ENCODE measurements around the gene LRFN2. TPM values are rescaled to one million over a fixed set of nuclear protein-coding genes. Genes with fewer than 3 reads are reported as not detected.

The LRFN2 gene
- total and polyA plus RNA-seq, 2 experiments from 2014 or later = 0.29 to 2.5 TPM

- no peak for TF ChIP-seq ZNF462 (CRISPR knock-in tag; IDR thresholded peaks at IDR 0.05)
- no peak for TF ChIP-seq CTCF (conservative IDR thresholded peaks at IDR 0.05; ENCODE audit: low read depth in 2 of 2)
- no peak for TF ChIP-seq ETS1 (IDR thresholded peaks at IDR 0.05)
- TF ChIP-seq STAT1 (IDR thresholded peaks at IDR 0.05; ENCODE audit: unreplicated experiment) = no peak
- no peak for TF ChIP-seq ZNF114 (CRISPR knock-in tag; IDR thresholded peaks at IDR 0.05)
- no peak for TF ChIP-seq POLR2AphosphoS5 (IDR thresholded peaks at IDR 0.05; ENCODE audit: low read depth)
- TF ChIP-seq NANOG (IDR thresholded peaks at IDR 0.05; ENCODE audit: borderline replicate concordance) = no peak
- TF ChIP-seq ZNF331 (CRISPR knock-in tag; IDR thresholded peaks at IDR 0.05; ENCODE audit: low read depth) = no peak
- TF ChIP-seq CREB1 (CRISPR knock-in tag; IDR thresholded peaks at IDR 0.05; ENCODE audit: low read depth) = no peak
These were observed 57.2 kb downstream of the LRFN2 start (continued) for GRCh38 chr6:40529919-40530318.

Data from GM23338 (cell line).